Keratinocyte (primary cell): ENCODE results near the gene PRDM11. TPM values are rescaled to one million over a fixed set of nuclear protein-coding genes. Genes with fewer than 3 reads are reported as not detected.

Experiments
- DNase-seq: peaks from one replicate; pipeline ENCODE4 v3.0.0-alpha.2; 2011; ENCODE audit warnings: low read depth, missing footprints, low spot score
- FAIRE-seq: peaks from 2 replicates; lab custom pipeline; 2011; peaks lifted over from hg19 to GRCh38; lab: Jason Lieb, UNC
- H2AFZ ChIP-seq: 2 replicates; pipeline ENCODE4 v1.6.0; 2012; ENCODE audit warnings: low read length, control low read depth, inconsistent platforms; ENCODE audit not compliant: control insufficient read depth
- H3K27ac ChIP-seq: 2 replicates; pipeline ENCODE4 v1.5.1; 2011; ENCODE audit warnings: low read length; ENCODE audit not compliant: control insufficient read depth, insufficient read depth
- H3K27me3 ChIP-seq: 3 replicates; pipeline ENCODE4 v1.6.0; 2011; ENCODE audit warnings: low read length; ENCODE audit not compliant: control insufficient read depth, insufficient read depth; ENCODE audit errors: extremely low read depth
- H3K36me3 ChIP-seq, 2 experiments: 2 replicates in 1 of 2; 3 replicates in 1 of 2; pipeline ENCODE4 v1.5.1; 2011; ENCODE audit warnings: low read length in 2 of 2, mild to moderate bottlenecking in 1 of 2; ENCODE audit not compliant: control insufficient read depth in 2 of 2, insufficient read depth in 2 of 2; ENCODE audit errors: extremely low read depth in 1 of 2
- H3K4me1 ChIP-seq: 3 replicates; pipeline ENCODE4 v1.5.1; 2011; ENCODE audit warnings: low read length; ENCODE audit not compliant: control insufficient read depth, insufficient read depth; ENCODE audit errors: extremely low read depth
- H3K4me2 ChIP-seq: 3 replicates; pipeline ENCODE4 v1.6.0; 2011; ENCODE audit warnings: low read depth, low read length; ENCODE audit not compliant: control insufficient read depth, insufficient read depth; ENCODE audit errors: extremely low read depth
- H3K4me3 ChIP-seq, 3 experiments: fragments of 200-600 bp in 1 of 3; sonication (generic) in 1 of 3; 2 replicates in 2 of 3; 3 replicates in 1 of 3; pipeline ENCODE4 v1.5.1; 2011 to 2016; ENCODE audit warnings: low read length in 3 of 3, mild to moderate bottlenecking in 3 of 3, control low read depth in 2 of 3, inconsistent platforms in 1 of 3, low read depth in 1 of 3, mixed read lengths in 1 of 3, mixed run types in 1 of 3, moderate library complexity in 1 of 3; ENCODE audit not compliant: control insufficient read depth in 2 of 3, insufficient read depth in 2 of 3; ENCODE audit errors: extremely low read depth in 1 of 3
- H3K79me2 ChIP-seq: 2 replicates; pipeline ENCODE4 v1.6.0; 2012; ENCODE audit warnings: low read length; ENCODE audit not compliant: control insufficient read depth, insufficient read depth
- H3K9ac ChIP-seq: 3 replicates; pipeline ENCODE4 v1.6.0; 2011; ENCODE audit warnings: low read length; ENCODE audit not compliant: control insufficient read depth, insufficient read depth; ENCODE audit errors: extremely low read depth
- H3K9me1 ChIP-seq: 3 replicates; pipeline ENCODE4 v1.6.0; 2011; ENCODE audit warnings: low read length; ENCODE audit not compliant: control insufficient read depth, insufficient read depth; ENCODE audit errors: extremely low read depth
- H3K9me3 ChIP-seq: 2 replicates; pipeline ENCODE4 v1.5.1; 2012; ENCODE audit warnings: low read depth, low read length; ENCODE audit not compliant: control insufficient read depth
- H4K20me1 ChIP-seq: 3 replicates; pipeline ENCODE4 v1.6.0; 2011; ENCODE audit warnings: low read length; ENCODE audit not compliant: control insufficient read depth, insufficient read depth; ENCODE audit errors: extremely low read depth
- CTCF ChIP-seq, 3 experiments: IDR thresholded peaks in 1 of 3; conservative IDR thresholded peaks in 1 of 3; optimal IDR thresholded peaks in 1 of 3; 2 replicates in 2 of 3; 3 replicates in 1 of 3; pipeline versions ENCODE3 to v1.5.1; 2011; ENCODE audit warnings: low read length in 3 of 3, mild to moderate bottlenecking in 3 of 3, moderate library complexity in 2 of 3, control low read depth in 1 of 3, inconsistent platforms in 1 of 3; ENCODE audit not compliant: insufficient read depth in 2 of 3; ENCODE audit errors: extremely low read depth in 1 of 3
- EZH2 ChIP-seq: IDR thresholded peaks from one replicate; pipeline ENCODE4 v1.6.1; 2012; ENCODE audit warnings: inconsistent platforms, mild to moderate bottlenecking, low read length, moderate library complexity
- dilution Hi-C: fragments of 300-500 bp; cut with MboI; formaldehyde crosslinking; loops from one replicate; pipeline ENCODE4 v1.7.0; 2020; ENCODE audit warnings: low sequenced_read_pairs; ENCODE audit not compliant: extremely low pct_ligation_motif_present
- polyA plus RNA-seq, 5 experiments: library from polyadenylated mRNA; depleted of rRNA in 3 of 5; stranded (reverse) in 3 of 5; stranded (forward) in 1 of 5; unstranded in 1 of 5; fragments of >200 nt; gene quantifications; 1 replicate in 1 of 5; 2 replicates in 3 of 5; 3 replicates in 1 of 5; pipeline versions ENCODE4 v1.2.1 to v1.2.3, GENCODE V29; 2011 to 2012; ENCODE audit warnings: missing spikeins in 2 of 5, low read depth in 1 of 5, low replicate concordance in 1 of 5

PRDM11 gene
- polyA plus RNA-seq, 1 donor (not counting 4 experiments of a cell fraction or from before 2014, with no cell fraction given) = 2.1 TPM

GRCh38 chr11:45234306-45235006 is 88.0 kb downstream of the PRDM11 start:
- Histone ChIP-seq H3K79me2 (no peaks in the 10 kb centered on the region), H3K4me1 (no peaks in the 10 kb centered on the region), H3K27ac (no peak overlapping the region), H3K9me3 (no peaks in the 10 kb centered on the region), H3K36me3 (no peaks in the 10 kb centered on the region), H3K27me3 (no peaks in the 10 kb centered on the region), H3K4me3 (no peak overlapping the region), H4K20me1 (no peaks in the 10 kb centered on the region), H2AFZ (no peak overlapping the region), H3K9ac (no peak overlapping the region), H3K9me1 (no peaks in the 10 kb centered on the region), H3K4me2 (no peak overlapping the region)
- no peak for DNase-seq
- FAIRE-seq = no peak
- dilution Hi-C loops = no loop called here
- no peak for TF ChIP-seq CTCF (optimal IDR thresholded peaks at IDR 0.05 in 1 of 3, IDR thresholded peaks at IDR 0.05 in 1 of 3, conservative IDR thresholded peaks at IDR 0.05 in 1 of 3; ENCODE audit: extremely low read depth in 1 of 3, insufficient read depth in 2 of 3, low read length in 3 of 3)
- TF ChIP-seq EZH2 = no peak

GRCh38 chr11:45237711-45238315 is 91.4 kb downstream of the PRDM11 start:
- Histone ChIP-seq H3K9ac (no peak overlapping the region), H4K20me1 (no peaks in the 10 kb centered on the region), H3K4me1 (no peaks in the 10 kb centered on the region), H3K36me3 (no peaks in the 10 kb centered on the region), H3K27ac (no peak overlapping the region), H3K79me2 (no peaks in the 10 kb centered on the region), H2AFZ (no peak overlapping the region), H3K4me2 (no peak overlapping the region), H3K9me1 (no peaks in the 10 kb centered on the region), H3K4me3 (no peak overlapping the region), H3K27me3 (no peaks in the 10 kb centered on the region), H3K9me3 (no peaks in the 10 kb centered on the region)
- DNase-seq = no peak
- FAIRE-seq = no peak
- TF ChIP-seq EZH2 (no peak), CTCF (optimal IDR thresholded peaks at IDR 0.05 in 1 of 3, IDR thresholded peaks at IDR 0.05 in 1 of 3, conservative IDR thresholded peaks at IDR 0.05 in 1 of 3; ENCODE audit: extremely low read depth in 1 of 3, insufficient read depth in 2 of 3, low read length in 3 of 3) (no peak)
- dilution Hi-C loops = no loop called here
